ENCODE measurements around the gene POU2F3.

Gene POU2F3

DNA sequence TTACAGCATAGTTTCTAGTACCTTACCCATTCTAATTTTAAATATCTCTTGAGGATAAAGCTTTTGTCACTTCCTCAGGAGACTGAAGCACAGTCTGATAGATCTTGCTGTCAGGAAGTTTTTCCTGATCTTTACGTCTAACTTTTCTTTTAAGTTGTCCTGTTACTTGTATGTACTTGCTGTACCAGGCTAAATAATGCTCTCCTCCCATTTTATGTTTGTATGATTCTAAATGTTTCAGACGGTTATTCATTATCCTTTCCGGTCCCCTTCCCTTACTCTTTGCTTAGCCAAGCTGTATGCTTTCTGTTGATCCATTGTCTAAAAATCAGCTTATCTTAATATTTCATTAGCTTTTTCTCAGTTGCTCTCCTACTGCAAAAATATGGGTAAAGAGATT is 102.3 kb downstream of the POU2F3 start:
- no peak for DNase-seq (ENCODE audit: low read depth)

DNA sequence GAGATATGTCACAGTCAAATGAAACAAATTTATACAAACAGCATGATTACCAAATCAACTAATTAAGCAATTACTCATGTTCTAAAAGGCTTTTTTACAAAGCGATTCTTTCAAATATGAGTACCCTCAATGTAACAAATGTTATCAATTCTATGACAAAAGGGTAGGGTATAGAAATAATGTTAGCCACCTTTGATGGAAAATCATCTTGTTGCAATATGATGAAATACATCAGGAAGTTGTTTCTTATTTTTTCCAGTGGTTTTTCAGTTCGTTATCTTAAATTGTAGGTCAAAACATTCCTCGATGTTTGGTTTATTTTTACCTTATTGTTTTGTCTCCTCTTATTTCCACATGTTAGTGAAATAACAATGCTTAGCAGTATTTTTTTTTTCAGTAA is 102.7 kb downstream of the POU2F3 start:
- DNase-seq (ENCODE audit: low read depth): no peak

DNA sequence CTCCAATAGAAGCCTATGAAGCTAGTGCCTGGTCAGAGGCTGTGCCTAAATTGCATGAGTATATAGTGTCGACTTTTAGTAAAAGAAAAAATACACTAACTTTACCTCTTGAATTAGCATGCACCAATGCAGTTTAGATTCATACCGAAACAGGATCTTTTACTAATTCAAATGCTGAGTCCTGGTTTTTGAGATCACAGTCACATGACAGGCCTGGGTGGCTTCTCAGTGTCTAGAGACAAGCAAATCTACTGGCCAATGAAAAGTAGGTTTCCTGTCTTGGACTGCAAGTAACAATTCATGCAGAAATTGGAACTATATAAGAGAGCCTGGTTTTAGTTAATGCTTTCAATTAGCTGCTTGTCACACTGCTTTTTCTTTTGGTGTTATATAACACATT is 103.5 kb downstream of the POU2F3 start:
- DNase-seq (ENCODE audit: low read depth): no peak

DNA sequence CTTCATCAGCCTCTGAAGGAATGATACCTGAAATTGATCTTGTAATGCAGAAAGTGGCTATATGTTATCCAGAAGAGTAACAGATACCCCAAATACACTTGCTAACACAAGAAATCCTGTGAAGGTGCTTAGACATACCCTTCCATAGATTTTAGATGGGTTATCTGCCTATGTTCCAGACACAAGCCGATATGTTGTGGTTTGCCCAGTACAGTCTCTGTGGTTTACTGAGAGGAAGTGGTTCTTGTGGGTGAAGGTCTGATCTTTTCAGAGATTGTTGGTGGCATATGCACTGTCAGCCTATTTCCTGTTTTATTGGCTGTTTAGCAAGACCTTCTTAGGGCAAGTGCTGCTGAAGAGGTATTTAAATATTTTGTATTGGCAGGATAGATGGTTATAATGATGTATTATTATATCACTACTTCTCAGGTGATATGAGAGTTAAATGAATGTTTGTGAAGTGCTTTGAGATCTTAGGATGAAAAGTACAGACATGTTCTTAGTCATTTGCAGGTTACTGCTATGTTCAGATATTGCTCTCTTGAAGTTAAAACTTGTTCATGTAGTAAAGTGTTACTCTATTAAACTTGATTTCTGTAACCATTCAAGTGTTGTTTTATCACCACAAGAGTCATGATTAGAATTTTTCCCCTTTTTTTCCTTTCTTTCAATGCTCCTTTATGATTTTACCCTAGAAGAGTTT is 104.5 kb downstream of the POU2F3 start:
- DNase-seq (ENCODE audit: low read depth): no peak

DNA sequence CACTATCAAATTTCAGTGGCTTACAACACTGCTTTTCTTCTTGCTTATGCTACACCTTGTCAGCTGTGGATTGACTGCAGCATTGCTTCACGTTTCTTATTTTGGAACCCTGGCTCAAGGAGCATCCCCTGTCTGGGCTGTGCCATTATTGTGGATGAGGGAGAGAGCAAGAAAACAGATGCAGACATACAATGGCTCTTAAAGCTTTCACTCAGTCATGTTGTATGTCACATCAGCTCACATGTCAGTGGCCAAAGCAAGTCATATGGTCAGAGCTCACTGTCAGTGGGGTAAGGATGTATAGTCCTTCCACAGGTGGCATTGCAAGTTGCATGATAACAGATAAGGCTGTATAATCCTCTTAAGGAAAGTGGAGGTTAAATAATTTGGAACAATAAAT is 106.3 kb downstream of the POU2F3 start:
- no peak for DNase-seq (ENCODE audit: low read depth)

DNA sequence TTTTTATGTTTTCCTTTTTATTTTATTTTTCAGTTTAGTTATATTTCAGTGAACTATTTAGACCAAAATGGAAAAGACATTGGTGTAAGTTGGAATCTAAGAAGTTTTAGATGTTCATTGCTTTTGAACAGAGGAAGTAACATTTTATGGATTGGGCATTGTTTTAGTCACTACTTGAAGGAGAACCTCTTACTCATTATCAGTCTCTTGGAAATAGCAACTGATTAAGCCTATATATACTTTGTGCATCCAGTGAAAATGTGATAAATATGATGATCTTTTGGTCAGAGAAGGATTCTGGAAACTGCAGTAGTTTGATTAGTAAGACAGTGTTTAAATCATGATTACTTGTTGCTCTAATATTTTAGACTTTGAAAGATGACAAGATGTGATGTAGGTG is 110.7 kb downstream of the POU2F3 start:
- DNase-seq (ENCODE audit: low read depth): no peak

DNA sequence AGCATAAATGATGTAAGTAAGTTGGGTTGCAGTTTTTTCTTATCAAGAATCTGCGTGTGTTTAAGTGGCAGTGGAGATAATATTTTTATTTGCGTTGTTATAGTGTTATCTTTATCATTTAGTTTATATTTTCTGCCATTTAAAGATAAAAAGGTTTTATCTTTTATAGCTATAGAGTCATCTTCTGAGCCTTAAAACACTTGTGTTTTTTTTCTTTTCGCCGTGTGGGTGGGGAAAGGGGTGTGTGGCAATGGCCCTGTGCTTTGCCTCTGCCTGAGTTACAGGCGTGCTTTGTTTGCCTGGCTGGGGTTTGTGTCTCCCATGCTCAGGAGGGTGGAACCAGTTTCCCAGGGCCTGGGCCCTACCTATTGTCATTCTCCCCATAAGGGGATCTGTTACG is 112.5 kb downstream of the POU2F3 start:
- no peak for DNase-seq (ENCODE audit: low read depth)

DNA sequence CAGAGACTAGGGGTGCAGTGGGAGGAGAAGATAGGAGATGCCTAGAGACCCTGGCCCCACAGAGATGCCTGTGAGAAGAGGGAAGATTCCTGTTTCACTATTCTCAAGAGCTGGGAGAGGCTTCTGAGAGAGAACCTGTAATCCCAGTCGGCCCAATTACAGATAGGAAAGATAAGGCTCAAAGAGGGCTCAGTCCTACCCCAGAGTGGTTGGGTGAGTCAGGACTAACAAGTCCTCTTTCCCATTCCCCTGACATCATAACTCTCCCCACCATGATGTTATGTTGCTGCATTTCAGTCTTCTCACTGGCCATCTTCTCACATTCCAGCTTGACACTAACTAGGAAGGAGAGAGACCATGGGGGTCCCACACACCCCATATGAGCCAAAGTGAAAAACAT is 114.1 kb downstream of the POU2F3 start:
- no peak for DNase-seq (ENCODE audit: low read depth)

DNA sequence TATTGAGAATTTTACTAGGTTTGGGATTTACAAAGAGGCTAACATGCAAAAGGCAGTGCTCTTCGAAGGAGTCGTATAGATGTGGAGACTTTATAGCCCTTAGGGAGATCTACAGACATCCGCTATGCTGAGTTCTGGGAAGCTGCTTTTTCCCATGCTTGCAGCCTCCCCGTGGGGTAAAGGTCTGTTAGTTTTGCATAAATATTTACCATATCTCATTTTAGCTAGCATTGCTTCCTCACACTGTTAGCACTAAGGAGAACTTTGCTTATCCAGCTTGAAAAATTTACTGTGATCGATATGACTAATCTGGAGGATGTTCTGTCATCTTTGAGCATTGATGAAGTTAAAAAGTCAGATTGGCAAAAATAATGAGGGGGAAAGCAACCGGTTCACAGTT is 114.8 kb downstream of the POU2F3 start:
- no peak for DNase-seq (ENCODE audit: low read depth)

DNA sequence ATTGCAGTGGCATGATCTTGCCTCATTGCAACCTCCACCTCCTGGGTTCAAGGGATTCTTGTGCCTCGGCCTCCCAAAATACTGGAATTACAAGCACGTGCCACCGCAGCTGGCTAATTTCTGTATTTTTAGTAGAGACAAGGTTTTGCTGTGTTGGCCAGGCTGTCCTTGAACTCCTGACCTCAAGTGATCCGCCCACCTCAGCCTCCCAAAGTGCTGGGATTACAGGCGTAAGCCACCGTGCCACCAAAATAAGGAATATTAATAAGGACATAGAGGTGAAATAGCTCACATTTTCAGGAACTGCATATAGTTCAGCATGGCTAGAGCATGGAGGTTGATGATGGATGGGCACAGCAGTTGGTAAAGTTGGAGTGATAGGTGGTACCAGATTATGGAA is 117.7 kb downstream of the POU2F3 start:
- DNase-seq (ENCODE audit: low read depth): no peak

DNA sequence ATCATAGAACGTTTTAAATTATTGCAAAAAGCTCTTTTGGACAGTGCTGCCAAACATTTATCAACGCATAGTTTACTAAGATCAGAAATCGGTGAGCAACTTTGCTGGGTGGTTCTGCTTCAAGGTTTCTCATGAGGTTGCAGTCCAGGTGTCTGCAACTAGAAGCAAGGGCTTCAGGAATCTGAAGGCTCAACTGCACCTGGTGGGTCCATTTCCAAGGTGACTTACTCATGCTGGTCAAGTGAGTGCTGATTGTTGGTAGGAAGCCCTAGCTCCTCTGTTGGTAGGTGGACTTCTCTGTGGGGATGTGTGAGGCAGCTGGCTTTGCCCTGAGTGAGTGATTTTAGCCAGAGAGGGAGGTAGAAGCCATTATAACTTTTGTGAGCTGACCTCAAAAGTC is 118.8 kb downstream of the POU2F3 start:
- DNase-seq (ENCODE audit: low read depth): no peak

DNA sequence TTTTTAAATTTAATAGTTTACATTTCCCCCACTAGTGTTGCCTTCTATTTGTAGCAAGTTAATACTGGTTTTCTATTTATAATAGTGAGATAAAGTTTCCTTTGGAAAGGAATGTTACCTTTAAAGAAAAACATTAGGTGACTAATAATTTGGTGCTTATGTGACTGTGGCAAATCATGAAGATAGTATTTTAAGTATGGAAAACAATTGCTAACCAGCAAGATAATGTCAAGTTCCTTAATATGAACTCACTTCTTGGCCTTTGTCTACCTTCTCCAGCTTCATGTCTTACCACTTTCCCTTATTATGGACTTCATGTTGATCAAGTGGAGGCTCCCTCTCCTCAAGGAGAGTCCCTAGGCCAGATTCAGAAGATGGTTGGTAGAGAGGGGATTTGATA is 123.5 kb downstream of the POU2F3 start:
- no peak for DNase-seq (ENCODE audit: low read depth)

DNA sequence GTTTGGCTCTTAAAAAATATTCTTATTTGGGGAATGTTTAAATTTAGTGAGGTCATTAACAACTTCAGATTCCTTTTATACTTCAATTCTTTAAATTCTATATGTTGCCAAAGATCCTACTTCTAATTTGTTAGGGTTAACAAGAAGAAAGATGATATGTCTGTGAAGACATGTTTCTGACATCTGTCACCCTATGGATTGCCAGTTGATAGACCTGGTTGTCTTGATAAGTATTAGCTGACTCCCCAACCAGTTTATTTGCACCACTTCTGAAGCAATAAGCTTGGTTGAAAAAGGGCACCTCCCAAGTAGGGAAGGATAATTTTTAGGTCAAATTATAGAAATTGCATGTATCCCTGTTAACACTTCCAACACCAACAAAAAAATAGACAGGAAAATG is 125.6 kb downstream of the POU2F3 start:
- DNase-seq (ENCODE audit: low read depth): no peak
